ENCODE measurements around the gene NEGR1.

NEGR1 gene

DNA sequence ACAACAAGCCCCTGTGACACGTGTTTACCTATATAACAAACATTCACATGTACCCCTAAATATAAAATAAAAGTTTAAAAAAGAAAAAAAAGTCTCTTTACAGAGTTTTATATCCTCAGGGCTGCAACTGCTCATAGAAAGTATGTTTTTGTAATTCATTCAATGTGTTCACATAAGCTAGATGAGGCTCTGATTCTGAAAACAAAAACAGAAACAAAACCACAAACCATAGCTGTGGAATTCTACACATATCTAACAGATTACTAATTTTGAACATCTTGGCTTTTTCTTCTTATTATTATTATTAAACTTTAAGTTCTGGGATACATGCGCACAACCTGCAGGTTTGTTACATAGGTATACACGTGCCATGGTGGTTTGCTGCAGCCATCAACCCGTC, 621.9 kb downstream of the NEGR1 start:
- DNase-seq: no peak

DNA sequence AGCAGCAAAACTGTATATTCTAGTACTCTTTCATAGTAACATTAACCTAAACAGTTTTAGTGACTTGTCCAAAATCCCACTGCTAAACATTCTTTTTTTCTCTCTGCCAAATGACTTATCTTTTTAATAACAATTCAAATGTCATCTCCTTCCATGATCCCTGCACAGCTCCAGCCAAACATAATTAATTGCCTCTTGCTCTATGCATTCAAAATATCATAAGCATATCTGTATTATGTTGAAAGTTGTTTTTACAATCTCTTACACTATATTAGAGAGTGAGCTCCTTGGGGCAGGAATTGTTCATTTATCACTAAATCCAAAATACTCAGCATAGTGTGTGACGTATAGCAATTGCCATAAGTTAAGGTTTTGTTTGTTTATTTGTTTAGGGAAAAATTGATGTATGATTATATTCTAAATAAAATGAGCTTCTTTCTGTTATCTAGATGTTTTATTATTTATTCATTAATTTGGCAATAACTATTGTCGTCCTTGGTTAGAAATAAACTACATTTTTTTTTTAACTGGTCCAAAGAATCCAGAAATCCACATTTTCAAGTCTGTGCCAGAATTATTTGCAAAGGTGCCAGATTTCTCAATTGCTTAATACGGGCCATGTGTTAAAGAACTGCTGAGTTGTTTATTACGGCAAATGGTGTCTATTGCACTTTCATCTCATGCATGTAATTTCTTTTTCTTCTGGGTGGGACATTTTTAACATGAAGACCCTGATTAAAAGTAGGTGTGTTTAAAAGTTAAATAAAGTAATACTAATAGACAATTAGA, 624.3 kb downstream of the NEGR1 start:
- no peak for DNase-seq

DNA sequence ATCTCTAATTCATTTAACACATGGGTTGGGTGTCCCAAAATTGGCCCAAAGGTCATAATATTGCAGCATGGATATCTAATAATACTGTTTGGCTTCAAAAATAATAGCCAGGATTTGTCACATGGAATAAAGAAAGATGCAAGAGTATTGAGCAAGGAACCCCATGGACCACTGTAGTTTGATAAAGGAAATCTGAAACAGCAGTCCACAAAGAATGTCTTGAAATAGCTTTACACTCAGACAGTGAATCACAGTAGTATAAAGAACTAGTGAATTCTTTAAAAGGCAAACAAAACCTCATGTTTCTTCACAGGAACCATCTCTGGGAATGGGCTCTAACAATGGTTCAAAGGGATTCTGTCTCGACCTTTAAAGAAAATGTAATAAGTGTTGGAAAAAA, 625.4 kb downstream of the NEGR1 start:
- DNase-seq: no peak

DNA sequence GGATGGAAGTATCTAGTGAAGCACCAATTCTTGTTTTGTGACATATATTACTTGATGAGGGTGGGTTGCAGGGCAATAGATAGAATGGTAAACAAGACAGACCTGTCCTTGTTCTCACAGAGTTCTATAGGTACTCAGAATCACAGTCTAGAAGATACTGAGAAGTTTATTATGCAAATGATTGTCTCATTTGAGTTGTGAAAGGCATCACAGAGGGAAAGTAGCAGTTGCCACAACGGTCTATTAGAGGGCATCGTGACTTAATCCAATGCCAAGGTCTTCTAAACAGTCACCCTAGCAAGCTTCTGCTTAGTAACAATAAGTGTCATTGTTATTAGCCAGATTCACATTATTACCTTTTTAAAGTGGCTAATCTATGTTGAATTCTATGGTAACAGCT, 626.7 kb downstream of the NEGR1 start:
- DNase-seq: no peak

DNA sequence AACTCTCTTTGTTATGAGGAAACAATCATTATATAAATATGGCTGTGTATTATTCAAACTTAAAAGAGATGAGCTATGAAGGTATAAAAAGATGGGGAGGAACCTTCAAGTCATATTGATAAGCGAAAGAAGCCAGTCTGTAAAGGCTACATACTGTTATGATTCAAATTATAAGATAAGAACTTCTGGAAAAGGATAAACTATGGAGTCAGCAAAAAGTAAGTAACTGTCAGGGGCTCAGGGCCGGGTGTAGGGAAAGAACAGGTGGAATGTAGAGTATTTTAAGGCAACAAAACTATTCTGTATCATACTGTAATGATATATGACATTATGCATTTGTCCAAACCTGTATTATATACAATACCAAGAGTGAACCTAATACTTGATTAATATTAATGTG, 628.4 kb downstream of the NEGR1 start:
- DNase-seq: no peak

DNA sequence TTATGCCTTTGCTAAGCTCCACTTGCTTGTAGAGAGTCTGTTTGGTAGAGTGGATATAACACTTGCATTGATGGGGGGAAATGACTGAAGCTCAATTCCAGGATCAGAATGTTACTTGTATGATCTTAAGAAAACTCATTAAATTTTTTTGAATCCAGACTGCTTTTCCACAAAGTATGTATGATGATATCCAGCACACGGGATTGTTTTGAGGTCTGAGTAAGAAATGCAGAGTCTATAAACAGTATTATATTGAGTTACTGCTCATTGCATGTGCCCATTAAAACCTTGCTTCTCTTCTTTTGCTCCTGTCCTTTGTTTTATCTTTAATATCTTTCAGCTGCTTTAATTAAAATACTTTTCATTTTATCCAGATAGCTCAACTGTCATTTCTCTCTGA, 631.1 kb downstream of the NEGR1 start:
- DNase-seq: no peak

DNA sequence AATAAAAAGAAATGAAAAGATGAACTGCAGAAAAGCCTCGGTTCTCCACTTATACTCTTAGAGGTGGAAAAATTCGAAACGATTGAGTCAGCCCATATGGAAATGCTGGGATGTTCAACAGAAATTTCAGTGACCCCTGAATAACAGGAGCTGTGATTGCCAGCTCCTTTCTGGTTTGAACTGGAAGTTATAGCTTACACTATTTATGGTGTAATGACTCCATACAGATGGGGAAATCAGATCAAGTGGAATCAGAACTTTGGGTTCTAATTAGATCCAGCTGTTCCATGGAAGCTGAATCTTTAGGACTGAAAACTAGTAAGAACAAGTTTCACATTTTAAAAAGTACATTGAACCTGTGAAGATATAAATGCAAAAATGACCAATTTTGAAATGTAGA, 632.2 kb downstream of the NEGR1 start:
- no peak for DNase-seq

DNA sequence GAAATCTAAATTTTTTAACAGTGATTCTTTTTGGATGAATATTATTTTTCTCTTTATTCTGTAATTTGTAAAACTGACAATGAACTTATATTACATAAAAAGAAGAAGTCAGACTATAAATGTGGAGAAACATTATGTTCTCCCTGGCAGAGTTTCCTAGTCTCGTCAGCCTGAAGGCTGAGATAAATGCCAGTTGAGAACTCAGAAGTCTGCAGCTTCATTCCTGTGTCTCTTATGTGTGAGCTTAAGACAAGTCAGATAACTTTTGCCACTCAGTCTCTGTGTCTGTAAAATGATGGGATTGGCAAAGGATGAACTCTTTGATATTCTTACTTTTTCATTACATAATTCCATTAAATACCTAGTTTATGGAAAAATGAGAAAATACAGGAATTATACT, 632.7 kb downstream of the NEGR1 start:
- DNase-seq: no peak

DNA sequence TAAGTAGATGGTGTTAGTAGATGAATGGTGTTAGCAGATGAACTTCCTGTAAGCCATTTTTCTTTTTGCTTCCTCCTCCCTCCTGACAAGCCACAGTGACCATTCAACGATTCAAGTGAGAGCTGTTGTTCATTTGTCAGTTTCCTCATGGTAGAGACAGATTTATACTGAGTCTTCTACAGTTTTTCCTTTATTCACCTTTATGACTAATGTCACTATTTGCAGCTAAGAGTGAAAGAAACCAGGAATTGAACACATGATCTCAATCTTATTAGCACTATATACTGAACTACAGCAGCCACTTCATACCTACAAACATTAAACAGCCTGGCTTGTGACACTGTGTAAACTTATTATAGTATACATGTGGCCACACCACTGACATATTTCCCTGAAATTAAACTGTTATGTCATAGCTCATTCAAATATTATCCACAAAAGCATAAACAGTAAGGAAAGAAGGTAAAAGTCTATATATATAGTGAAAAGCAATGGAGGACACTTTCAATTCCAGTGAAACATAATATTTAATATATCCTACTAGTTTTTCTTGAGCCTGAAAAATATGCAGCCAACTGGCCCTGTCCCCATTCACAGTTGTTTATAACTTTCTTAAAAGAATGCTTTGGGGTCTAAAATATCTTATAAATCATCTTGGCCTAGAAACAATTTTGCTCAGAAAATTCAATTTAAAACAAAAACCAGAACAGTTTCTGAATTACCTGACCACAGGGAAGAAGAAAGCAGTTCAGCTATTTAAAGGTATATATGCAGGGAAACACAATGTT, 634.6 kb downstream of the NEGR1 start:
- DNase-seq: no peak

DNA sequence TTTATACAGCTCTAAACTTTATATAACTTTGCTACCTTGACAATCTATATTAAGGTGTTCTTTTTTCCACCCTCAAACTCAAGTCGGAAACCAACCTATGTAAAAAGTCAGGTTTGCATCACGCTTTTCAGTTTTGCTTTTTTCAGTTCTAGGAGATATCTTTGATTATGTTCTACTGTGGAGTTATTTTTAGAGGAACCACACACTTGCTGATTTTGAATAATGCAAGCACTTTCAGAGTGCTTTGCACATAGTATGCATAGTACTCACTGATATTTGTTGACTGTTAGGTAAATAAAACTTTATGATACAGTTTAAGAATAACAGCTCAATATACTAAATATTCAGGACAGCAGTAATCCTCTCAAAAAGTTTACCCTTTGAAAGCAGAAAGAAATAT, 637.3 kb downstream of the NEGR1 start:
- DNase-seq: no peak

DNA sequence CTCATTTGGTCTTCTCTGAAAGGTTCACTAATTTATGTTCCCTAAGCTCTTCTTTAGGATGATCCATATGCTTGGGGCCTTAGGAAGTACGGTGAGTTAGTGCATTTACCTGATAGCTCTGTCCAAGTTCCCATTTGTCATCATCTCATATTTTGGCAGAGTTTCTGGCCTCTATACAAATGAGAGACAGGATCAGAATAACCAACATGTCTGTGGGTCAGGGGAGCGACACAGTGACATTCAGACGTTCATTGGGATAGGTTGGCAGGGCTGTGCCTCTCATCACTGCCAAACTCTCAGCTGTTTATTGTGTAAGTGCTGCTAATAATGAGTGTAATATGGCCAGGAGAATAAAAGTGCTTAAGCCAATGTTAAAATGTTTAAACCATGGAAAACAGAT, 640.4 kb downstream of the NEGR1 start:
- DNase-seq: no peak

DNA sequence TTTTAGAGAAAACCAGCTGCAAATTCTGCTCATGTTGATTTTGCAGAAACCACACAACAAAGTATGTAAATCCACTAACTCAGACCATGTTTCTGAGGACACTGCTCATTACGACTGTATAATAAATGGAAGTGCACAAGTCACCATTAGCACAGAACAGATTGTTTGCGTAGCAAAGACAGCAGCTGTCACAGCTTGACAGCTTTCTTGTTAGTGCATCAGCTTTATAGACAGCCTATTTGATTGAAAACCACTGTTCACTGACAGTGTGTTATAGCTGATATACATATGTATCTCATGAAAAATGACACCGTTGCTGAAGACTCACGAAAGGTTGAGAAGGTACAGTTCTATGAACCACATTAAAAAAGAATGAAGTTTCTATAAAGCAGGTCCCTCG, 641.3 kb downstream of the NEGR1 start:
- DNase-seq: no peak

DNA sequence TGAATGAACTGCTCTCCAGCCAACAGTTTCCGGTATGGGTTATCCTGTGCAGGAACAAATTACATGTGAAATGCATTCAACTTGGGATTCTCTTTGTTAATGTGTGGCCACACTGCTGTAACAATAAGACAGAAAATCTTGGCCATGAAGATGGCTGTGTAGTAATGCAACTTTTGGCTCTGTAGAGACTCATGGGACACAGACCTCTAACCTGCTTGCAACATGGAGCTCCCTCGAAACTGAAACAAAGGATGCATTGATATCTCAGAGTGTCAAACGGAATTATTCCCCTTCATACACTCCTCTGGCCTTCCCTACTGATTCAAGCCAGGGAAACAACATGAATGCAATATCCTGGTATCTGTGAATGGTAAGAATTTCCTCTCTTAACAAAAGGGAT, 642.2 kb downstream of the NEGR1 start:
- DNase-seq: no peak

DNA sequence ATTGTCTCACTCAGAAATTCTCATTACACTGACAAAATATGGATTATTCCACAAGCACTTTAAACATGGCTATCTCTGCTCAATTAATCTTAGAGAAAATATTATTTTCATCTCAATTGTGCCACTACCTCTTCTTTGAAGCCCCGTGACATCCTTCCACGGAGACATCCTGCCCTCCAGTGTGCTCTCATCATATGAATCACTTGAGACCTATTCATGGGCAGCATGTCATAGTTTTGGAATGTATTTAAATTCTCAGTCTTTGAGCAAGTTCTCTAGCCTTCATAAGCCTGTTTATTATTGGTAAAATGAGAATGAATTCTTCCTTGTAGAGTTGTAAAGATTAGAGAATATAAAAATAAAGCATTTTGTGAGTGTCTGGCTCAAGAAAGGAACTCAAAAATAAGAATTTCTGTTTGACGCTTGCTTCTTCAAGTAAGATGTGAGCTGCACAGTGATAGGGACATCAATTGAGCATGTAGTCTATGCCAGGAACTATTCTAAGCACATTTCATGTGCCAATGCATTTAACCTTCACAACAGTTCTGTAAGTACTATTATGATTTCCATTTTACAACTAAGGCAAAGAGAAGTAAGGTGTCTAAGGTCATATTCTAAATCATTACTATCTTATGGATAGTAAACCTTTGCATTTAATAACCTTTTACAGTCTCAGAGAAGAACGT, 644.1 kb downstream of the NEGR1 start:
- no peak for DNase-seq

DNA sequence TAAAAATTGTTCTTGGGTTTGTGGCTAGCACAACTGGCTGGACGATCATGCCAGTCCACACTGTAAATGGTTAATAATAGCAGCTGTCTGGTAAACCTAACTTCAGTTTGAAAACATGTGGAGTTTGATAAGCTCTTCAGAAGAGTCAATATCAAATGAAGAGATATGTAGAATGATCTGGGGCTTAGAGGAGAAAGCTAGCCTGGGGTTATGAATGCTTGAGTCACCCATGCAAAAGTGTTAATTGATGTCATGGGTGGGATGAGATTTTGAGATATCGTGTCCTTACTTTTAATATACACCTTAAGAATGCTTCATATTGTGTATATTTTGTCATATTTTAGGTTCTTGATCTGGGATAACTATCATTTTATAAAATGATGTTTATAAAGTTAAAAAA, 646.8 kb downstream of the NEGR1 start:
- no peak for DNase-seq

DNA sequence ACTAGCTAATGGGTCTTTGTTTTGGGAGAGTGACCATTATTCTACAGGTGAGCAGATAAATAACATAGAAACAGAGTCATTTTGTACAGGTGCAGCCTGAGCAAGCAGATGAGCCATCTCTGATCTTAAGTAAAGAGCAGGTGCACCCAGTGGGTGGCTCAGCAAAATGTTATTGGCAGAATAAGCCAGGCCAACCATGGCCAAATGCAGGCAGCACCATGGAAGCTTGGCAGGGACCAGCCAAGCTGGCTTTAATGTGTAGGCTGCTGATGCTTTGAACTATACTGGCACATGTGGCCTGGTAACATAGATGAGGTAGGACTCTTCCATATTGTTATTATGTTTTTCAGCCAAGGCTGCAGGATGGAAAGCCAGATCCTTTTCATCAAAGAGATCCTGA, 648.2 kb downstream of the NEGR1 start:
- no peak for DNase-seq

DNA sequence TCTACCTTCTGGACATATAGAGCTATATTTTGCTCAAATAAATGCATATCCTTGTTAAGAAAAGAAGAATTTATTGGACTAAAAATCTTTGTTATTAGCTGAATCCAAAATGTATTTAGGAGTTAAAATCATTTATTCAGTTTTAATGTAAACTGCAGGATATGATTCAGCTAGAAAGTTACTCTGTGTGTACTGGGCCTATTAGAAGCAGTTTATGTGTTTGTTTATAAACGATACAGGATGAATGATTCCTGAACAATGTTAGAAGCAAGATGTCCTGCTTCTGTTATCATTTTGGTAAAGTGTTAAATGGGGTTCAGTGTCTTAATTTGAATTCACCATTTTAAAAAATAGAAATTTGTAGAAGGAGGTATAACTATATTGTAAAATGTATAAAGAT, 652.3 kb downstream of the NEGR1 start:
- no peak for DNase-seq

DNA sequence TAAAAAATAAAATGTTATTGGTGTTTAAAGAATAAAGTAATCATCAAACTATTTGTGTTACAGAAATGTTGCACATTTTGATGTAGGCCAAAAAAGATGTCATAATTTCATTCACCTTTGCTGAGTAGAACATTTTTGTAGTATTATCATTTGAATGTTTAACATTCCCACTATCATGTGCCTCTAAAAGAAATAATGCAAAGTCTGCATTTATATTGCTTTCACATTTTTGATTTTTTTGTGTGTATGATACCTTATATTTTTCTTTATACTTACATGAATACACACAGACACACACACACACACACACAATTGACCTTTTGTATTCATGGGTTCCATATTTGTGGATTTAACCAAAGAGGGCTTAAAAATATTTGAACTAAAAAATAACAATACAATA, 657.3 kb downstream of the NEGR1 start:
- no peak for DNase-seq

DNA sequence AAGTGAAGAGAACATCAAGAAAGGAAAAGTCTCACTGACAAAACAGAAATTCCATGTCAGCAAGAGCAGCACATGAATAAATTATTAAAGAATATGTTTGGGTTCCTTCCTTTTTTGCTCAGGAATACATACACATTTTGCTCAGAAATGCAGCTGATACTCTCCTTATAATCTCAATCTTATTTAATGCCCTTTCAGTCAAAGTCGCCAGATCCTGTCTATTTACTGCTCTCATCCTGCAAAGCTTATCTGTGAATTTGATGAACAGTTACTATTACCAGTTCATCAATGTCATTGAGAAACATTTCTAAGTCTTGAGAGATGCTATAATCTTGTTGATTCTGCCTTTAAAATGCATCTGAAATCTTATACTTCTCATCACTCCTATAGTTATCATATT, 658.5 kb downstream of the NEGR1 start:
- DNase-seq: no peak

DNA sequence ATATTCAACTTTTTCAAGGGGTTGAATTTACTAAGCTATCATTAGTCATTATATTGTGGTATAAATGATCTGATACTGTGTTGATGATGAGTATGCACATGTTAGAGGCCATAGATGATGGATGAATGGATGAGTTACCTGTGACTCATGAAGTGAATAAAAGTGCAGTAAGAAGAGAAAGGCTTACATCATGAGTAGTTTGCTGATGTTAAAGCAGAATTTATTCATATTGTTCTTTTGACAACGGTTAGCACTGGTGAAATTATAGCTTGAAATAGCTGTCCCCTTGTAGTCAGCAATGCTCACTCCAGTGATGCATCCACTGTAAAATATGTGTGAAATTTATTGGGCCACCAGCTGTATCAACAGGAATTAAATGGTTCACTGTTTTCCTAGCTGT, 660.6 kb downstream of the NEGR1 start:
- DNase-seq: no peak

DNA sequence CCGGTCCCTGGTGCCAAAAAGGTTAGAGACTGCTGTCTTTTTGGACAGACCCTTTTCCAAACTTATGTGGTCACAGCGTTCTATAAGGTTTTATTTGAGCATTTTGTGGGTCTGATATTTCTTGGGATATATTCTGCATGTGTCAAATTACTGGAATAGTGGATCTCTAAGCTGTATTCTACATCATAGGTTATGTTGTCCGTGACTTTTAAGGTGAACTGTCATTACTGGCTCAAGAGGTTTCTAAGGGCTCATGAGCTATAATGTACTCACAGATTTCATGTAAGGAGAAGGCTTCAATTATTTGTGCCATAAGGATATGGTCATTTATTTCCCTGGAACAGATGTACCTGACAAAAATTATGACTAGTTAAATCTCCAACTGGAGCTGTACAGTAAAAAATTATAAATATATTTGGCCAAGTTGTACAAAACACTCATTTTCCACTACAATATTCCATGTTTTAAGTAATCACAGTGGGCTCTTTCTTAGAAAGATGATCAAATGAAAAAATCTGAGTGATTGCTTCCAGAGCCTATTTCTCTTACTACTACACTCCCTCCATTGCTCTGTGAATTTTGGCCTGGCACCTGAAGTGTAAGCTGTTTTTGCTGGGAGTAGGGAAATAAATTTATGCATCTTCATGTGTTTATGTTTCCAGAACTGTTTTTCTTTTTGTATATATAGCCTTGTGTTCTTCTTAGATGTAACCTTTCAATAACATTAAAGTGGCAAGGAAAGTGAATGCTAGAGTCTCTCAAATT, 663.4 kb downstream of the NEGR1 start:
- DNase-seq: no peak

DNA sequence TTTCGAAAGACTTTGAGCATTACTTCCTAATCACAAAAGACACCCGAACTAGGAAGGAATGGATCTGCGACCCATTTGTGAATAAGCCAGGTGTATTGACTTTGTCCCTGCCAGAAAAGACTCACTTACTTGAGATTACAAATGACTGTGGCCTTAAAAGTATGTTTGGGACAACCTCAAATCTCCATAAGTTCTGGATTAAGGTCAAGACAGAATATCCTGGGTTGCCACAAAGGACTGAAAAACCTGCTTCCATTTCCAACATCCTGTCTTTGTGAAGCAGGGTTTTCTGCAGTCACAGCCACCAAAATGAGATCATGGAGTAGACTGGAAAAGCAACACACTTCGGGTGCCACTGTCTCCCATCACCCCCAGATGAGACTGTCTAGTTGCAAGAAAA, 664.1 kb downstream of the NEGR1 start:
- no peak for DNase-seq

DNA sequence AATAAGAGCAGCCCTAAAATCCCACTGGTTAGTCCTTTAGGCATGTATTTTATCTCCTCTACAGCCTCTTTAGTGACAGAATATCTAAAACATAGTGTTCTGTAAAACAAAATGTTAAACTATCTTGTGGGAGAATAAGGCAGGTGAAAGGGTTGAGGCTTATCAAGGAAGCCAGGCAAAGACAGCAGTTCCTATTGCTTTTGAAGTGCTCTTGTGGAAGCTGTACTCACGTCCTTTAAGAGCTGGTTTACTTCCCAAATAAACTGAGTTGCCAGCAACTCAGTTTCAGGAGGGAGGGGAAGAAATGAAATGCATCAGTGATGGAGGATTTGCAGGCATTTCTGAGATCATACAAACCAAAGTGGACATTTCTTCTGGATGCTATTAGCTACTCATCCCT, 671.9 kb downstream of the NEGR1 start:
- DNase-seq: no peak
